GM19023 (cell line): ENCODE measurements around the gene EVC2.

Source experiments
- ATAC-seq: cut with Tn5 transposase; IDR thresholded peaks from one replicate; pipeline ENCODE4 v1.9.1; 2021; ENCODE audit warnings: mild to moderate bottlenecking, moderate library complexity; ENCODE audit not compliant: unreplicated experiment

Gene EVC2

DNA sequence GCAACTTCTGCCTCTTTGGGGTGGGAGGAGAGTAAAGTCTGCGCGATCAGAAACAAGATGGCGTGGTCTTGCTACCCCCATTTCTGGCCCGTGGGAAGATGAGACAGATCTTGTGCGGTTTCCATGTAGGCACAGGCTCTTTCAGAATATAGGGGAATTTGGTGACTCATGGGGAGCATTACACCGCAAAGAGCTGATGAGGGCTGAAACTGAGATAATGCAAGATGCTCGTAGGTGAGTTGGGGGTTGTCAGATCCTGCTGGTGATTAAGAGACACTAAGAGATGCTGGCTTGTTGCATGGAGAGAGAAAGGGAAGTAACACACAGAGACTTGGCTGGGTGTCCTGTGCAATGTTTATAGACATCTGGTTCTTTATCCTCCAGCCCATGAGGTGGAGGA, 4.2 kb upstream of the EVC2 start:
- ATAC-seq, result no peak

GRCh38 chr4:5711479-5712184, 3.3 kb upstream of the EVC2 start:
- ATAC-seq, result no peak

DNA sequence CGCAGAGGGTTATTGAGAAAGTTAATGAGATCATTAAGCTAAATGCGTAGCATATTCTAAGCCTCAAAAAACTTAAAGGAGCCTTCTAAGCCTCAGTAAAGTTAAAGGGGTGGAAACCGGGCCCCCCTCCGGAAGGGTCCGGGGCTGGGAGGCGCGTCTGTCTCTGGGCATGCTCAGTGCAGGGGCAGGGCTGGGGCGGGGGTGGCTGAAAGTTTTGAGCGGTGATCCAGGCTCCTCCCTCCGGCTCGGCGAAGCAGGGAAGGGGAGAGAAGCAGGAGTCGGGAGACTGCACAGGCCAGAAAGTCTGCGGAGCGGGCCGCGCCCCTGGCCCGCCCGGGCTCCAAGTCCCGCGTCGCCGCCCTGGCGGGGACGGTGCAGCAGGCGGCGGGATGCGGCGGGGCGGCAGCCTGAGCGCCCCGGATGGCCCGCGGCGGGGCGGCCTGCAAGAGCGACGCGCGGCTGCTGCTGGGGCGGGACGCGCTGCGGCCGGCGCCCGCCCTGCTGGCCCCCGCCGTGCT, 2.7 kb upstream of the EVC2 start, which contains the start of gene EVC:
Gene EVC (plus strand): TSS at position 241 of the 518 bp plus-strand sequence. CDS start 180 bp downstream, at position 421.
- no peak for ATAC-seq

DNA sequence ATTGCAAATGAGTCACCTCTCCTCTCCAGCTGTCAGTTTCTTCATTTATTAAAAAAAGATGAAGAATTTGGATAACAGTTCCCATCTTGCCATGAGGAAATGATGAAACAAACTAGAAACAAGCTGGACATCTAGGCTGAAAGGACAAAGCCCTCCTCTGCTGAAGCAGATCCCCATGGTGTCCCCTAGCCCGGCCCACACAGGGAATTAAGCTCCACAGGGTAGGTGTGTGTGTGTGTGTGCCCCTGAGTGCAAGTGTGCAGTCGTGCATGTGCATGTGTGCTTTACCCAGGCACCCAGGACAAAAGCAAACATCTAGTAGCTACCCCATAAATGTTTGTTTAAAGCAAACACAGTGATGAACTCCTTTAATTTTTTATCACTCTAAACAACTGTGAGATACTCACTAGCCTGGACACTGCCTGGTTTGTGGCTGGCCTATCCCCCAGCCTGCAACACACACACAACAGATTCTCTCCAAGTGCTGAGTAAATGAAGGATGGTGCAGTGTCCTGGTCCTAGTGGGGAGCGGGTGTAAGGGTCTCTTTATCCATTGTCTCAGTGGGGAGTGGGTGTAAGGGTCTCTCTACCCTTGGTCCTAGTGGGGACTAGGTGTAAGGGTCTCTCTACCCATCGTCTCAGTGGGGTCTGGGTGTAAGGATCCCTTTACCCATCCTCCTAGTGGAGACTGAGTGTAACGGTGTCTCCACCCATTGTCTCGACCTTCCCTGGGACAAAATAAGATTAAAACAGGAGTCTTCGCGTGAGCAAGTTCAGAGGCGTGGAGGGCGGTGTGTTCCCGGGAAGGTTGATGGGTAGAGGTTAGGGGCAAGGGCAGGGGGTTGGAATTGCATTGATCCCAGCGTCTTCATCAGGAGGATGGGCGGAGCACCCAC, 2.0 kb upstream of the EVC2 start:
- no peak for ATAC-seq

DNA sequence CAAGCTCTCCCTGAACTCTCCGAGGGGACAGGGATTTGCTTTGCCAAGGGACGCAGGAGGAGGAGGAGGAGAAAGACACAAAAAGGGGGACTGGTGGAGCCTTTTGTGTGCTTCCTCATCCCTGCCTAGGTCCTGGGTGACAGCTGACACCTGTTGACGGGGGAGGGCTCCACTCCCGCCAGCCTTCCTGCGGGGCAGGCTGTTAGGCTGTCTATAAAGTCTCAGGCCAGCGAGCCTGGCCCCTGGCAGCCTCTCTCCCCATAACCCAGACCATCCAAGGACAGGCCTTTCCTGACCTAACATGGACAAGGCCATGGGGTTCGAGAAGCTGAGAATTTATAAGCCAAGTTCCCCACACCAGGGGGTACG, 832 bp upstream of the EVC2 start:
- ATAC-seq, result no peak

GRCh38 chr4:5707778-5708448, 446 bp downstream of the EVC2 start:
- no peak for ATAC-seq

DNA sequence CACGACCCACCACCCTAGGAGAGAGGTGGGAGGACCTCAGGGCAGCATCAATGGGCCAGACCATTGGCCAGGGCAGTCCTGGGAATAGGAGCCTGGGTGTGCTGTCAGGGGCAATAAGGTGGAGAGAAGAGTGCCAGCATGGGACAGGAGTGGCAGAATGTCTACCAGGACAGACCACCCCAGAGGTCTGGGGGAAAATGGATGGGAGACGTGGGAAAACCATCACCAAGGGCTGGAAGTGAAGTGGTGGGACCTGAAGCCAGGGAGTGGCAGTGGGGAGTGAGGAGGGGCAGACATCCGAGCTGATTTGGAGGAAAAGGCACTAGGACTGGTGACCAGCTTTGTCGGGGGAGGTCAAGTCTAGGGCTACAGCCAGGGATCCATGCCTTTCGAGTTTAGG, 993 bp downstream of the EVC2 start:
- ATAC-seq, result no peak

DNA sequence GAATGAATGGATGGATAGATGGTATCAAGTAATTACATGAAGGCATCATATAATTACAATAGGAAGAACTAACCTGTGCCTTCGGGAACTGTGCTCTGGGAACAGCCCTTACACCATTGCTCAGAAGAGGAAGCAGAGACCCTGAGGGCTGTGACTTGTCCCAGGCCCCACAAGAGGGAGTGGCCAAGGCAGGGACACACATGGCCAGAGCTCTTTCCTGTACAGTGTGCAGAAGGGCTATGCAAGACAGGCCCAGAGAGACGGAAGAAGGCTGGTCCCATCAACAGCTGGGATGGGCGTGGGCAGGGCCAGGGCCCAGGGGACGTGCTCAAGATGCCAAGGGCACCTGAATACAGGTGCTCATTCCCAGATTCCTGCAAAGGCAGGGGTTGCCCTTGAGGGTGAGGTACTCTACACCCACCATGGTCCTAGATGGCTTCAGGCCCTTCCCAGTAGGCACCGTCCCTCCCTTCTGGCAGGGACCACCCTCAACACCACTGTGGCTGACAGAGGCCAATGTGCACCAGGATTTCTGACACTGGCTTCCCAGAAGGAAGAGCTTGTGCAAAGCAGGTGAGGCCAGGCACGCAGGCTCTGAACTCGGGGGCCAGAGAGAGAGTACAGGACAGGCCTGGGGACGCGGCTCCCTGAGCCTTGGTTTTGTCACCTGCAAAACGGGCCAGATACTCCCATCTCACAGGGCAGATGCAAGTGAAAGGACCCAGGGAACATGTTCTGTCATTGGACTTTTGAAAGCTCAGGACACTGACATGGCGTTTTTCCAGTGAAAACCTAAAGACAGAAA, 1.7 kb downstream of the EVC2 start:
- ATAC-seq, result no peak

- ATAC-seq, result no peak
Measured at GRCh38 chr4:5705647-5706320, 2.6 kb downstream of the EVC2 start.

- ATAC-seq, result no peak
Measured at GRCh38 chr4:5704276-5704675, 4.1 kb downstream of the EVC2 start.

GRCh38 chr4:5703831-5704230, 4.5 kb downstream of the EVC2 start:
- no peak for ATAC-seq

DNA sequence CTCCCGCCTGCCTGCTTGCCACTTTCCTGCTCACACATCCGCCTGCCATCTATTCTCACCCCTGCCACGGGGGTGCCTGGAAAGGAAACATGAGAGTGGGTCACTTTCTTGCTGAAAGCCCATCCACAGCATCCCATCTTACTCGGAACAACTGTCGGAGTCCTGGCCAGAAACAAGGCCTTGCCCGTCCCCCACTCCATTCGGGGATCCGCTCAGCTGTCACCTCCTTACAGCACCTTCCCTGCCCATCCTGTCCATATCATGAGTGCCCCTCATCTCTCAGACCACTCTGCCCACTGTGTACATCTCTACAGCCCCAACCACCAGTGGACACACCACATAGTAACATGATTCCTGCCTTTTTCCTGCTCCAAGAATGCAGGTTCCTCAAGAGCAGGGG, 6.4 kb downstream of the EVC2 start:
- ATAC-seq, result no peak

DNA sequence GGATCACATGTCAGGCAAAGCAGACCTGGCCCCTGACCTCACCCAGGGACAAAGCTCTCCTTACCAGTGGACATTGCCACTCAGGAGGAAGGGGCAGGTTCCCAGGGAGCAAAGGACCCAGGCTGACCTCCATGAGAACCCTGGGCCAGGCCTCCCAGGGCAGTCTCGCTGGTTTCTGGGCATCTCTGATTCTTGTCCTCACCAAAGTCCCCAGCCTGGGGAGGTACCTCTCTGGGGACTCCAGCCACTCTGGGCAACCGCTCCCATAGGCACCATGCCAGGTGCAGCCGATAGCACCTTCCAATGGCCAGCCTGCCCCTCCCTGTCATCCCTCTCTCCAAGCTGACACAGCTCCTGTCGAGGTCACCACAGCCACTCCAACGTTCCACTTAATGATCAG, 7.9 kb downstream of the EVC2 start:
- no peak for ATAC-seq

GRCh38 chr4:5696341-5696740, 12.0 kb downstream of the EVC2 start:
- no peak for ATAC-seq

- no peak for ATAC-seq
Measured at GRCh38 chr4:5693871-5694270, 14.5 kb downstream of the EVC2 start.

DNA sequence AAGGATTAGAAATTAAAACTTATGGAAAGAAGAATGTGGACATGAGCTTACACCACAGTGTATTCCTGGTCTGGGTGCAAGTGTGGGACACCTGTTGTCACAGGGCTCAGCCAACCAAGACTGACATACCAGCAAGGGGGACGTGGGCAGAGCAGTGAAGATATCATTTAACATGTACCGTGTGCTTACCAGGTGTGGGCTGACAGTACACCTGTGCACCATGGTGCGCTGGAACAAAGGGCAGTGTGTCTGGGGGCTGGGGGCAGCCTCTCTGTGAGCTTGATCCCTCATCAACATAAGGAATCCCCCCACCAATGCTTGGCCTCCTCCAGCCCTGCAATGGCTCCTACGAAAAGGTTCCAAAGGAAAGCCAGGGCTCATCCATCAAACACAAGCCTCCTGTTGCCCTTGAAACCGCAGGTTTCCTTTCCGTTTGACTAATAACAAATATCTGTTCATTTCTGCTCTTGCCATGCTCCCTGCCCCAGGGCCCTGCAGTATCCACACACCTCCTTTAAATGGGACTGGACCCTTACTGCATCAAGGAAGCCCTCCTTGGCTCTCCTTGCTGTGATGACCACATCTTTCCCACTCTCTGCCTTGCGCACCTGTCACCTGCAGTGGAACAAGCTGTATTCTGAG, 16.7 kb downstream of the EVC2 start:
- no peak for ATAC-seq

- no peak for ATAC-seq
Measured at GRCh38 chr4:5689065-5689464, 19.3 kb downstream of the EVC2 start.

DNA sequence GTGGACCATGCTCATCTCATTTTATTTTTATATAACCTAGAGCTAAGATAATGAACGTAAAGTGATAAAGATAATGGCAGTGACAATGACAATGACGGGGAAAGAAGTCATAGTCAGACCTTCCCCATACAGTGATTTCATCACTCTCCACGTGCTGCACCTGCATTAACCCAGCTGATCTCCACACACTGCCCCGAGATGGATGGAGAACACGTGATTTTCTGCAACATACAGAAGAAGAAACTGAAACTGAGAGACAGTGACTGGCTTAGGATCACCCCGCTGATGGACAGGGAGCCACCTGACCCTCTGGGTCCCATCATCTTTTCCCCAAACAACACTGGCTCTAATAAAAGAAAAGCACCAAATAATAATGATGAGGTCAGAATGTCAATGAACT, 22.0 kb downstream of the EVC2 start:
- no peak for ATAC-seq

DNA sequence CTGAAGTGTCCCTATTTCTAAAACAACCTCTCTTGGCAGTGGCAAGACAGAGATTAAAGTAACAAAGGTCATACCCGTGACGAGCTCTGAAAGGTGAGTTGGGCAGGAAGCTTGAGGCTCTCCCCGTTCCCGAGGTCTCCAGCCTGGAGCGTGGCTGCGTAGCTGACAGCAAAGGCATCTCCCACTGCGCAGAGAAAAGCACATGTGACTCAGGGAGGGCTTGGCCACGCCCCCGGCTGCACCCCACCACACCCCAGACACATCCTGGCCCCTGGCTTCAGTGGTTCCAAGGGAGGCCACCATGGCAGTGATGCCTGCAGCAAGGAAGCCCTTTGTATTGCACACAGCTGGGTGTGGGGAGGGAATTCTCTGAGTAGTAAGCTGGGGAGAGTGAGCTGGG, 23.1 kb downstream of the EVC2 start:
- no peak for ATAC-seq

- ATAC-seq, result no peak
Measured at GRCh38 chr4:5683566-5683965, 24.8 kb downstream of the EVC2 start.
